ENCODE results near the gene TNFRSF14.

The TNFRSF14 gene

GRCh38 chr1:2523891-2524609, 32.1 kb upstream of the TNFRSF14 start:
- DNase-seq = peak; percentile 37

DNA sequence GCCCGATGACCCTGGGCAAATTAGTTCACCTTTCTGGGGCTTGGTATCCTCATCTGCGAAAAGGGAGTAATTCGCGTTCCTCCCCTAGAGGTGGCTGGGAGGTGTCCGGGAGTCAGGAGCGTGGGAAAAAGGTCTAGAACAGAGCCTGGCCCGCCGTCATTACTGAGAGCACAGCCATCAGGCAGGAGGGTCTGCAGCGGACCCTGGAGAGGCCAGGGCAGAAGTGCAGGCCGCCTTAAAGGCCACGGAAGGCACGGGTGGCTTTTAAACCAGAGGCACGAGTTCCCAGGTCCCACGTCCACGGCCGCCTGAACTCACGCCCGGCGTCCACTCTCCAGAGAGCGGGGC, 30.6 kb upstream of the TNFRSF14 start:
- no peak for DNase-seq

DNA sequence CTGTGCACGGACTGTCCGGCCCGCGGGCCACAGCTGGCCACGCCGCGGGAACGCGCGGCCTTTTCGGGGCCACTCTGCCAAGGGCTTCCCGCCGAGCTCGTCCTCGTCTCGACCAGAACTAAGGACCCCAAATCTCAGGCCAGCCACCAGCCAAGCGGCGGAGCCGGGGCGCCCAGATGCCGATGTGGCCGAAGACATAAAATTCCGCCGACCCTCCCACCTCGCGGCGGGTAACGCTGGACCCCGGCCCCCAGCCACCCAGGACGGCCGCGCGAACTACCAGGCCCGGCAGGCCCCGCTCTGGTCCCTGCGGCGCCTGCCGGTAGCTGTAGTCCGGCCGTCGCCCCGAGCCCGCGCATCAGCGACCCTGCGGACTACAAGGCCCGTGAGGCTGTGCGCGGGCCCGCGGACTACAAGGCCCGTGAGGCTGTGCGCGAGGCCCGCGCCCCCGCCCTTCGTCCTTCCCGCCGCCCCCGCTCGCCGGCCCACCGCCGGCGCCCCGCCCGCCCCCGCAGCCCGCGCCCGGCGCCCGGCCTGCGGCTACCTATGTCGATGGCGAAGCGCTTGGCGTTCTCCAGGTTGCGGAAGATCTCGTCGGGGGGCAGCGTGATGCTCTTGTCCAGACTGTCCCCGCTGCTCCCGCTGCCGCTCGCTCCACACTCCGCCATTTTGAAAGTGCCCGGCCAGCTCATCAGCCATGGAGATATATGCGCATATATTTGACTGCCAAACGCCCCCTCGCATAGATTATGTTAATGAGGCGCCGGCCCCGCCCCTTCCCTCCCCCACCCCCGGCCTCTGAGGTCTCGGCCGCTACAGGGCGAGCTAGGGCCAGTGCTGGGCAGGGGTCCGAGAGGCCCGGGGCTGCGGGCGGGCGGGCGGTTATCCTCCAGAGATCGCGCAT, 30.0 kb upstream of the TNFRSF14 start, which contains the start of gene PANK4:
Gene PANK4 (minus strand): TSS at position 677 of the 904 bp plus-strand sequence. CDS start 9 bp downstream, at position 668.
- peak; percentile 89 for DNase-seq

DNA sequence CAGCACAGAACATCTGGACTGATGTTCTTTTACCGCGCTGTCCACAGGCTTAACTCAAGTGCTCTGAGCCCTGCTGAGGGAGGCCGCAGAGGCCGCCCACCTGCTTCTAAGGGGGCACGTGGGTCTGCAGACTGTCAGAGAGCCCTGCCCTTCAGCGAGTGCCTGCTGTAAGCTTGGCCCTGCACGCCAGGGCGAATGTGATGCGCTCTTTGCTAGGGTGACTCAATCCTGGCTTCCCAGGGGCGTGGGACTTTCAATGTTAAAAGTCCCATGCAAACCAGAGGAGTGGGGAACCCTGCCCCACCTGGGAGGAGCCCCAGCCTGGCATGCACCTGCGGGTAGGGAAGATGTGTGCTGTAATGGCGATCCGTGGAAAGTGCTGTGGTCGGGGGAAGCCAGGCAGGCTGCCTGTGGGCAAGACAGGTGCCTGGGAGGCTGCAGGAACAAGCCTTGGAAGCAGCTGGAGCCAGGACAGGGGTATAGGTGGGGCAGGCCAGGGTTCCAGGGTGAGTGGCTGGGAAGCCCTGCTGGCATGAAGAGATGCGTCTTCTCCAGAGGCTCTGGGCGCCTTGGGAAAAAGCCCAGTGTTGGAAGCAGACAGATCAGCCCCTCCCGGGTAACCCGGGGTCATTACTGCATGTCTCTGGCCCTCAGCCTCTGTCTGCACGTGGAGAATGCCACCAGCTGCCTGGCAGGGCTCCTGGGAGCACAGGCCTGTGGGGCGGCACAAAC, 29.2 kb upstream of the TNFRSF14 start:
- peak; percentile 30 for DNase-seq

DNA sequence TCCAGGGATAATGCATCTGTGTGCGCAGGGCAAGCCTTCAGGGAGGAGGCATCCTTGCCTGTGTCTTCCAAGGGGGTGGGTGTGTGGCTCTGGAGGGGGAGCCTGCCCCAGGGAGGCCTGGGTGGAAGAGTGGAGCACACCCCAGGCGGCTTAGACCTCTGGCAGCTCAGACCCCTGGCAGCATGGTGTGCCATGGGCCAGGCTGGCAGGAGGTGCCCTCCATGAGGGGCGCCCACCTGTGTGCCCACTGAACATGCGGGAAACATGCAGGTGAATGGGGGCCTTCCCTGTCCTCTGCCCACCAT, 28.7 kb upstream of the TNFRSF14 start:
- no peak for DNase-seq

DNA sequence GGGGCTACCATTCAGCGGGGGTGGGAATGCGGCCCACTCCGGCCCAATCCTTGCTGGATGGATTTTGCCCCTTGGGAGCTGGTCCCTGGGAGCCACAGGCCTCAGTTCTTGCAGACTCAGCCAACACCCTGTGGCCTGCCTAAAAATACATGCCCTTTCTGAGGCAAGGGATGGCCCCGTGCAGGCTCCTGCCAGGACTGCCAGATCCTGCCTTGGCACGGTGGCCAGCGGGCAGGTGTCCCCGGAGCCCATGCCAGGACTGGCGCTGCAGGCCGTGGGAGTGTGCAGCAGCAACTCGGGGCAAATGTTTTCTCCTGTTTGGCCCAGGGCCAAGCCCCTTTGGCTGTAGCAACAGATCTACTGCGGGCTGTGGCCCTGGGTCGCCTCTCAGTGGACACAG, 28.2 kb upstream of the TNFRSF14 start:
- no peak for DNase-seq

DNA sequence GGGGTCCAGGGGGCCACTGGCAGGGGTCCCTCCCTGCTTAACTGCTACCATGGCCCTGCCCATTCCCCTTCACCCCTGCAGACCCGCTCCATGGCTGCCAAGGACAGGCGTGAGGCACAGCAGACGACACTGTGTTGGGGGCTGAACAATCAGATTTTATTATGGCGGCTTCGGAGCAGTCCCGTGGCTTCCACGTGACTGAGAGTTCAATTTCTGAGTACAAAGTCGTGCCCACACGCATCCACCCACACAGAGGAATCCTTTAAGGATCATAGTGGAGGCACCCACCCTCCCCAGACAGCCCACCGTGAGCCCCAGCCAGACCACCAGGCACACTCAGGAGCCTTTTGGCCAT, 27.6 kb upstream of the TNFRSF14 start:
- no peak for DNase-seq

DNA sequence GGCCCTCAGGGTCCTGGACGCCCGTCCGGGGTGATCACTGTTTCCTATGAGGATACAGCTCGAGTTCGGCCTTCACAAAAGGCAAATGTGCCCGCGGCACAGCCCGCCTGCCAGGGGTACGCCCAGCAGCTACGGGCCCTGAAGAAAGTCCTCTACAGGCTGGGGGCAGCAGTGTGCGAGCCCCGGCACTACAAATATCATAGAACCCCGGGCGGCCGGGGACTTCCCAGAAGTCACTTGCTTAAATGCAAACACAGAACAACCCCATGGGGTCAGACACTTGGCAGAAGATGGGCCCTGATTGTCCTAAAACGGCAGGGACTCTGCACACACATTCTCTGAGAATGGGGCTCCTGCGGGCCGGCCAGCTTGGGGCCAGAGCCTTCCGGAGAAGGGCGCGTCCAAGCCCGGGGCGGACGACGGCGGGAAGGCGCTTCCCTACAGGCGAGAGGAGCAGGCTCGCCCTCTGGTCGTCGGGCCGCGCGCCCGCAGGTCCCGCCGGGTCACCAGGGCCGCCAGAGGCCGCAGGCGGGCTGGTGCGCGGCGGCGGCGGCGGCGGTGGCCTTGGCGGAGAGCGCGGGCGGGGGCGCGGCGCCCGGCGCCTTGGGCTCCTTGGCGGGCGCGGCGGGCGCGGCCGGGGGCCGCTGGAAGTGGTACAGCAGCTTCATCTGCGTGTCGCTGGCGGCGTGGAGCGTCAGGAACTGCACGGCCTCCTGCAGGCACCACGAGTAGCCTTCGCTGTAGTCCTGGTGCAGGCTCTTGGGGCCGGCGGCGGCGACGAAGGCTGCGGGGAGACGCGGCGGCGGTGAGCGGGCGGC, 27.0 kb upstream of the TNFRSF14 start:
- DNase-seq = peak; percentile 65

GRCh38 chr1:2529784-2530512, 26.2 kb upstream of the TNFRSF14 start, which contains the start of gene HES5:
TSS of gene HES5 (minus strand) at chr1:2530263. CDS start at chr1:2530164, 99 bp downstream.
- no peak for DNase-seq

DNA sequence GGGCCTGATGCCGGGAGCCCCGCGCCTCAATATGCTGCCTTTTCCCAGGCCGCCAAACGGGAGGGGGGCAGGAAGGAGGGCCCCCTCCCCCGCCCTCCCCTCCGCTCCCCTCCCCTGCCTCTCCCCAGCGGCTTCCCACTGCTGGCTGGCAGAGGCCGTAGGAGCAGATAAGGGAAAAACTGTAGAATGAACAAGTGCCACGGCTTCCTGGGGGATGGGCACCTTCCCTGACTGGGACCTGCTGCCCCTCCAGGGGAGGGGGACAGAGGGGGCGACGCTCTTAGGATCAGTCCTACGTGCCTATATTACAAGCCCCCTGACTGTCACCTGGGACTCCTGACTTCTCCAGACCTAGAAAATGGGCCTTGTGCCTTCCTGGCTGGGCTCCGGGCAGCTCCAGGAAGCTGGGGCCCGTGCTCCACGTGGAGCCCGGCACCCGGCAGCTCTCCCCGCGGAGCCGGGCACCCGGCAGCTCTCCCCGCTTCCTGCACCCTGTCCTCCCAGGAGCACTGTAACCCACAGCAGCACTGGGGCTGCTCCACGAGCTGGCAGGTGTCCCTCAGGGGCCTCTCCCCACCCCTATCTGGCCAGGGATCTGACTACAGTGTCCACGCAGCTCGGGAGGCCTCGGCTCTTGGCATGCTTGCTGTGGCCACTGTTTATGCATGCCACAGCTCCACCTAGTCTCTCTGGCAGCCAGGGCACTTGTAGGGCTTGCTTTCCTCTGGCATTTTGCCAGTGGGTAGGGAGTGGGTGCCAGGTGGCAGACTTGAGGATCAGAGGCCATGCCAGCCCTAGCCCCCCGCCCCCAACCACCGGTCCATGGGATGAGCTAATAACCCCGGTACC, 25.4 kb upstream of the TNFRSF14 start:
- DNase-seq = no peak

DNA sequence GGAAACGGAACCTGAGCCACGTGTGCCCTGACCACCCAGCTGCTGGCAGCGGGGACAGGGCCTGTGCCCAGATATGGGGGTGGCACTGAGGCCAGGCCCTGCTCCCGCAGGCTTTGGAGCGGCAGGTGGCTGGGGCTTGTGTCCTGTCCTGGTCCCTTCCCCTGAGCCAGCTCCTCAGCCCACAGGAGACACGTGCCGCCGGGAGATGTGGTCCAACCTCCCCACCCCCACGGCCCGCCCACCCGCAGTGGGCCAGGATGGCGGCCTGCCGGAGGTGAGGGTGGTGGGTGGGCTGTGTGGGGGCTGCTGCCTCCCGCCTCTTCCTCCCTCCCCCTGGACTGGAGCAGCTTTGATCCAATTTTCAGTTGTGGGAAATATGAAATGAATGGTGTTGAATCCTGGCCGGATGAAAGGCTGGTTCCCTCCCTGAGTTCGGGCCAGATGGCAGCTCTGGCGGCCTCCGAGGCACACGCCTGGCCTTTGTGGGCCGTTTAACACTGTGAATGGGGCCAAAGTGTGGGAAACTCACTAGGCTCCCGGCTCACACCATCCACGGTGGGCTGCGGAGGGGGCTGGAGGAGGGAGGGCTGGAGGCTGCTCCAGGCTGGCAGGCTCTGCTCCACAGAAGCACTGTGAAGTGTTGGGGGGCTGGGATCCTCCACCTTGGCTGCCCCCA, 23.5 kb upstream of the TNFRSF14 start:
- no peak for DNase-seq

GRCh38 chr1:2533365-2533764, 22.8 kb upstream of the TNFRSF14 start:
- DNase-seq = no peak

DNA sequence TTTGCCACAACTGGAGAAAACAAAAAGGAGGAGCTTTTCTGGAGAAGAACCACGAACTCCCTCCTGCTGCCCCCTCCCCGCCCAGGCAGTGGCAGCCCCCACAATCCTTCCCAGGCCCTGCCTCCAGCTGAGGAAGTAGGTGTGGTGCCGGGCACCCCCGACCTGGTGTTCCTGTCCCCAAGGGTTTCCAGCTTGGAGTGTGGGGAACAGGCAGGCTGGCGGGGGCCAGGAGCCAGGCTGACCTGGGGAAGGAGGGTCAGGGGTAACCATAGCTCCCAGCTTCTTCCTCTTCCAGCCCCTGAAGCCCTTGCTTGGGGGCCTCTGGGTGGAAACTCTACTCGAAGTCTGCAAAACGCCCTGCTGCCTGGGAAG, 21.9 kb upstream of the TNFRSF14 start:
- DNase-seq = no peak

- DNase-seq = no peak
Observed at GRCh38 chr1:2534687-2535441, 21.3 kb upstream of the TNFRSF14 start.

- no peak for DNase-seq
Observed at GRCh38 chr1:2535455-2535854, 20.7 kb upstream of the TNFRSF14 start.

GRCh38 chr1:2535981-2536380, 20.2 kb upstream of the TNFRSF14 start:
- no peak for DNase-seq

GRCh38 chr1:2537784-2538115, 18.4 kb upstream of the TNFRSF14 start:
- no peak for DNase-seq

DNA sequence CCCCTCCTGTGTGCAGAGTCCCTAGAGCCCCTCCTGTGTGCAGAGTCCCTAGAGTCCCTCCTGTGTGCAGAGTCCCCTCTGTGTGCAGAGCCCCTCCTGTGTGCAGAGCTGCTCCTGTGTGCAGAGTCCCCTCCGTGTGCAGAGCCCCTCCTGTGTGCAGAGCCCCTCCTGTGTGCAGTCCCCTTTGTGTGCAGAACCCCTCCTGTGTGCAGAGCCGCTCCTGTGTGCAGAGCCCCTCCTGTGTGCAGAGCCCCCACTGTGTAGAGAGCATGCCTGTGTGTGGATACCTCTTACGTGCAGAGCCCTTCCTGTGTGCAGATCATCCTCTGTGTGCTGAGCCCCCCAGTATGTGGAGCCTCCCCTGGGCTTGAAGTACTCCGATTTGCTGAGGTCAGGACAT, 17.8 kb upstream of the TNFRSF14 start:
- no peak for DNase-seq

GRCh38 chr1:2538872-2539271, 17.3 kb upstream of the TNFRSF14 start:
- no peak for DNase-seq
